ENCODE measurements around the gene SLC30A10.

- TF ChIP-seq CTCF (IDR thresholded peaks at IDR 0.05) (no peak), EZH2 (IDR thresholded peaks at IDR 0.05; ENCODE audit: borderline replicate concordance, insufficient read depth, low read depth, low read length, poor library complexity, severe bottlenecking) (no peak)
These were observed 22.8 kb downstream of the SLC30A10 start for GRCh38 chr1:219905524-219905923.
